SU-DHL-6 (cell line): ENCODE results near the gene TK1.

ENCODE experiments used
- H2AFZ ChIP-seq: fragments of 200-600 bp; sonication (generic); 2 replicates; pipeline ENCODE4 v1.6.1; 2014; ENCODE audit warnings: low read depth, mild to moderate bottlenecking, moderate library complexity, mixed read lengths, antibody characterized with exemption, low read length; ENCODE audit not compliant: severe bottlenecking
- H3F3A ChIP-seq: fragments of 200-600 bp; shearing (Covaris generic); 2 replicates; pipeline ENCODE4 v1.6.0; 2016; ENCODE audit warnings: antibody characterized with exemption, mild to moderate bottlenecking; ENCODE audit not compliant: insufficient read depth
- H3K27ac ChIP-seq: fragments of 200-600 bp; sonication (generic); 2 replicates; pipeline ENCODE4 v1.5.1; 2016; ENCODE audit warnings: low read depth, mild to moderate bottlenecking, low read length, moderate library complexity, mixed read lengths
- H3K27me3 ChIP-seq: fragments of 200-600 bp; sonication (generic), shearing (Covaris generic); 2 replicates; pipeline ENCODE4 v1.6.0; 2014; ENCODE audit warnings: mild to moderate bottlenecking, low read length
- H3K36me3 ChIP-seq: fragments of 200-600 bp; sonication (generic); 2 replicates; pipeline ENCODE4 v1.6.1; 2014; ENCODE audit warnings: mild to moderate bottlenecking, low read length, mixed read lengths
- H3K4me2 ChIP-seq: fragments of 300-600, 200-600 bp; shearing (Covaris generic), sonication (generic); 2 replicates; pipeline ENCODE4 v1.6.0; 2014; ENCODE audit warnings: low read length, low read depth, mild to moderate bottlenecking; ENCODE audit not compliant: poor library complexity, severe bottlenecking
- H3K4me3 ChIP-seq: fragments of 200-600 bp; sonication (generic); 2 replicates; pipeline ENCODE4 v1.5.1; 2014; ENCODE audit warnings: antibody characterized with exemption, low read length, mild to moderate bottlenecking, mixed read lengths; ENCODE audit not compliant: insufficient read depth, poor library complexity, severe bottlenecking
- H3K79me2 ChIP-seq: fragments of 200-600 bp; sonication (generic); 2 replicates; pipeline ENCODE4 v1.6.1; 2014; ENCODE audit warnings: mild to moderate bottlenecking, low read length, moderate library complexity; ENCODE audit not compliant: insufficient read depth
- H3K9ac ChIP-seq: fragments of 200-600 bp; sonication (generic); 2 replicates; pipeline ENCODE4 v1.7.0; 2014; ENCODE audit warnings: mild to moderate bottlenecking, low read length
- H3K9me2 ChIP-seq: fragments of 200-600 bp; sonication (generic); replicated peaks from 2 replicates; pipeline ENCODE4 v1.6.1; 2014; ENCODE audit warnings: low read length; ENCODE audit not compliant: insufficient read depth
- H3K9me3 ChIP-seq: fragments of 200-600 bp; sonication (generic); 2 replicates; pipeline ENCODE4 v1.6.1; 2014; ENCODE audit warnings: low read length, mixed read lengths; ENCODE audit not compliant: insufficient read depth
- H4K20me1 ChIP-seq: fragments of 200-600 bp; sonication (generic); 2 replicates; pipeline ENCODE4 v1.6.1; 2014; ENCODE audit warnings: low read depth, mild to moderate bottlenecking, antibody characterized with exemption, low read length, moderate library complexity, mixed read lengths
- CTCF ChIP-seq: fragments of 200-600 bp; sonication (generic); IDR thresholded peaks from one replicate; pipeline ENCODE4 v1.5.1; 2017; ENCODE audit warnings: antibody characterized with exemption, mild to moderate bottlenecking, low read length, moderate library complexity; ENCODE audit not compliant: insufficient read depth, poor library complexity, severe bottlenecking
- EZH2phosphoT487 ChIP-seq: fragments of 200-600 bp; sonication (generic), shearing (Covaris generic); conservative IDR thresholded peaks from 2 replicates; pipeline ENCODE4 v1.6.1; 2018; ENCODE audit warnings: mild to moderate bottlenecking, antibody characterized with exemption, low read length, moderate library complexity, mixed read lengths

Gene TK1

GRCh38 chr17:78184868-78185267 is 2.0 kb downstream of the TK1 start:
- H3K9me3 ChIP-seq: no peaks in the 10 kb centered on the region
- H3K4me2 ChIP-seq: peak overlapping the region; percentile 78
- TF ChIP-seq CTCF (no peak), EZH2phosphoT487 (no peak)
- no peaks in the 10 kb centered on the region for H3K27me3 ChIP-seq
- no peak overlapping the region for H3K4me3 ChIP-seq
- no peaks in the 10 kb centered on the region; the same call in 1 of the 2 replicates for H4K20me1 ChIP-seq
- no peaks in the 10 kb centered on the region for H3K9me2 ChIP-seq
- H3K79me2 ChIP-seq: peaks cover 41% of the 10 kb centered on the region
- no peak overlapping the region for H2AFZ ChIP-seq
- peaks cover 4% of the 10 kb centered on the region; the same call in 1 of the 2 replicates for H3K36me3 ChIP-seq
- no peak overlapping the region for H3K27ac ChIP-seq
- H3K9ac ChIP-seq: no peak overlapping the region
- peaks cover 23% of the 10 kb centered on the region; the same call in 1 of the 2 replicates for H3F3A ChIP-seq

GRCh38 chr17:78184351-78184750 is 2.5 kb downstream of the TK1 start:
- H3F3A ChIP-seq: peaks cover 23% of the 10 kb centered on the region; the same call in 1 of the 2 replicates
- H3K4me2 ChIP-seq: no peak overlapping the region
- H3K79me2 ChIP-seq: peaks cover 36% of the 10 kb centered on the region
- peaks cover 4% of the 10 kb centered on the region; the same call in 1 of the 2 replicates for H3K36me3 ChIP-seq
- H3K9me3 ChIP-seq: no peaks in the 10 kb centered on the region
- no peak overlapping the region for H2AFZ ChIP-seq
- H3K4me3 ChIP-seq: no peak overlapping the region
- no peaks in the 10 kb centered on the region for H3K27me3 ChIP-seq
- TF ChIP-seq CTCF (no peak), EZH2phosphoT487 (no peak)
- H3K27ac ChIP-seq: no peak overlapping the region
- H4K20me1 ChIP-seq: no peaks in the 10 kb centered on the region; the same call in 1 of the 2 replicates
- H3K9ac ChIP-seq: no peak overlapping the region
- H3K9me2 ChIP-seq: no peaks in the 10 kb centered on the region

GRCh38 chr17:78183916-78184315 is 2.9 kb downstream of the TK1 start:
- H3F3A ChIP-seq: peaks cover 23% of the 10 kb centered on the region; the same call in 1 of the 2 replicates
- H3K9me3 ChIP-seq: no peaks in the 10 kb centered on the region
- H3K9ac ChIP-seq: no peak overlapping the region
- no peak overlapping the region for H2AFZ ChIP-seq
- H3K9me2 ChIP-seq: no peaks in the 10 kb centered on the region
- no peak overlapping the region for H3K27ac ChIP-seq
- H4K20me1 ChIP-seq: no peaks in the 10 kb centered on the region; the same call in 1 of the 2 replicates
- H3K36me3 ChIP-seq: peaks cover 4% of the 10 kb centered on the region; the same call in 1 of the 2 replicates
- no peak overlapping the region for H3K4me2 ChIP-seq
- peaks cover 31% of the 10 kb centered on the region for H3K79me2 ChIP-seq
- no peaks in the 10 kb centered on the region for H3K27me3 ChIP-seq
- no peak overlapping the region for H3K4me3 ChIP-seq
- no peak for TF ChIP-seq CTCF
- no peak for TF ChIP-seq EZH2phosphoT487

- Histone ChIP-seq H3K9ac (no peak overlapping the region), H3F3A (0 out of 2 replicates have a peak, but pooled peaks cover 17% of the 10 kb centered on the region), H3K27me3 (no peaks in the 10 kb centered on the region), H4K20me1 (no peaks in the 10 kb centered on the region; the same call in 1 of the 2 replicates), H3K79me2 (peaks cover 17% of the 10 kb centered on the region), H3K4me3 (no peak overlapping the region), H3K9me3 (no peaks in the 10 kb centered on the region), H3K9me2 (no peaks in the 10 kb centered on the region), H2AFZ (no peak overlapping the region), H3K27ac (no peak overlapping the region), H3K36me3 (peaks cover 4% of the 10 kb centered on the region; the same call in 1 of the 2 replicates), H3K4me2 (no peak overlapping the region)
- no peak for TF ChIP-seq EZH2phosphoT487
- TF ChIP-seq CTCF: no peak
Measured at GRCh38 chr17:78182504-78182903, 4.3 kb downstream of the TK1 start.
